ENCODE results near the gene SH3BP5. TPM values are rescaled to one million over a fixed set of nuclear protein-coding genes. Genes with fewer than 3 reads are reported as not detected.
A peak's percentile ranks its signal among the peaks of the same experiment; 100 is the strongest.

The SH3BP5 gene
- polyA plus RNA-seq, 1 of the 3 experiments (the other 2 are of a cell fraction), result 29.5 TPM

DNA sequence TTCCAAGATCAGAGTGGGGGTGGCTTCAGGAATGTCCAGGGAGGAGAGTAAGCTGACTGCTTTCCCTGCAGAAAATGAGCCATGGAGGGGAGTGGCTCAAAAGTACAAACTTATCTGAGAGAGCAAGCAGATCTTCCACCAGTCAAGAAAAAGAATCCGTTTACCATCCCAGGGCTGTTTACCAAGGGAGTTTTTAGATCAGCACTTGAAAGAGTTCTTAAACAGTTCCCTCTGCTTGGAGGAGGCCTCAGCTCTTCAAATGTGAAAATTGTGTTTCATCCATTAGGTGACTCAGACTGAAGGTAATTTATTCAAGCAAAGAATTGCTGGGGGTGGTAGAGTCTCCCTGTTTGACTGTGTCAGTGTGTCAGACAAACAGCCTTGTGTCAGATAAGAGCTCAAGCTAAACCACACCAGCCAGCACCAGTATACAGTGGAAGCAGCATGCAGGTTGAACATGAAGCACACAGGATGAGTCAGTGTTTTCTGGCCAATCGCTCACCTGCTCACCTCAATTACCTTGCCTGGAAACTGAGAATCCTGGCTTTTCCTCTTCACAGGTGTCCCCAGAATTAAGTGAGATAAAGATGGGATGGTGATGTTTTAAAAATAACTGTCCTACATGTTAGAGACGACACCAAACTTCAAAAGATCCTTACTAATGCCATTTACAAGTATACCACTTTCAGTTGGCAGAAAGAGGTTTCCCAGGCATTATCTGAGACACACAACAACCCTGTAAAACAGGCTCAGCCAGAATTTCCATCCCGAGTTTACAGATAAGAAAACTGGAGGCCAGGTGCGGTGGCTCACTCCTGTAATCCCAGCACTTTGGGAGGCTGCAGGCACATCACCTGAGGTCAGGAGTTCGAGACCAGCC, 21.7 kb downstream of the SH3BP5 start (continued):
- TF ChIP-seq, protein P1, sequence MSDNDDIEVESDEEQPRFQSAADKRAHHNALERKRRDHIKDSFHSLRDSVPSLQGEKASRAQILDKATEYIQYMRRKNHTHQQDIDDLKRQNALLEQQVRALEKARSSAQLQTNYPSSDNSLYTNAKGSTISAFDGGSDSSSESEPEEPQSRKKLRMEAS (IDR thresholded peaks at IDR 0.05; ENCODE audit: low read depth), result peak; percentile 62
- TF ChIP-seq RXRA (IDR thresholded peaks at IDR 0.05; ENCODE audit: borderline replicate concordance, low read depth) (no peak), RAD21 (IDR thresholded peaks at IDR 0.05; ENCODE audit: low read length) (no peak), TAF1 (IDR thresholded peaks at IDR 0.05; ENCODE audit: borderline replicate concordance, low read depth, low read length) (no peak), POLR2AphosphoS5 (IDR thresholded peaks at IDR 0.05; ENCODE audit: low read depth, low read length) (no peak), TCF12 (IDR thresholded peaks at IDR 0.05) (peak; percentile 59), ZBTB33 (IDR thresholded peaks at IDR 0.05; ENCODE audit: borderline replicate concordance, low read depth) (no peak)
- TF ChIP-seq, protein P2, sequence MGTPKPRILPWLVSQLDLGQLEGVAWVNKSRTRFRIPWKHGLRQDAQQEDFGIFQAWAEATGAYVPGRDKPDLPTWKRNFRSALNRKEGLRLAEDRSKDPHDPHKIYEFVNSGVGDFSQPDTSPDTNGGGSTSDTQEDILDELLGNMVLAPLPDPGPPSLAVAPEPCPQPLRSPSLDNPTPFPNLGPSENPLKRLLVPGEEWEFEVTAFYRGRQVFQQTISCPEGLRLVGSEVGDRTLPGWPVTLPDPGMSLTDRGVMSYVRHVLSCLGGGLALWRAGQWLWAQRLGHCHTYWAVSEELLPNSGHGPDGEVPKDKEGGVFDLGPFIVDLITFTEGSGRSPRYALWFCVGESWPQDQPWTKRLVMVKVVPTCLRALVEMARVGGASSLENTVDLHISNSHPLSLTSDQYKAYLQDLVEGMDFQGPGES (IDR thresholded peaks at IDR 0.05; ENCODE audit: low read depth, low read length), result no peak

DNA sequence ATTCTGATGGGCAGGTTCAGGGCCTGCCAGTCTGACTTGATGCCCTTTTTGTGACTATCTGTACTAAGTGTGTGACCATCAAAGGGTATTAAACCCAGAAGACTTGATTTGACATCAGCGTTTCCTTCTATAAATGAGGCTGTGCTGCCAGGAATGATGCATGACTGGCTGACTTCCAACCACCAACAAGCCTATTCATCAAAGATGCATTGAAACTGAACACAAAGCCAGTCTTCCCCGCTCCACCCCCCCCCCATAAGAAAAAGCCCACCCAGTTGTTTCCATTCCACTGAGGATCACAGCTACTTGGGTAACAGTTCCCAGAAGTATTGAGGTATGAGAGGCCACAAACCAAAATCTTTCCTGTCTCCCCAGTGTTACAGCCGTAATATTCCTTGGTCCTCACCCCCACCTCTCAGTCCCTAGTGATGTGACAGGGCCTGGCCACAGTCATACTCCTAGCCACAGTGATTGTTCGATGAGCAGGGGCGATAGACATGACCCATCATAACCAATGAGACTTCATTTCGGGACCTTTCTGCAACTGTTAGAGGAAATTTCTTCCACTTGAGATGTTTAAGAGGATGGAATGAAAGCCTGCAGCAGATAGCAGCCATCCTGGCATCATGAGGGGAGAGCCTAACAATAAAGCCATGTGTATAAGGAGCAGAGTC, 22.6 kb downstream of the SH3BP5 start:
- Histone ChIP-seq H3K9ac (peak overlapping the region; percentile 32; the same call in 1 of the 2 replicates), H3K79me2 (ENCODE audit: insufficient read depth) (no peaks in the 10 kb centered on the region; the same call in 1 of the 2 replicates), H3K36me3 (replicated peaks in 1 of 2; ENCODE audit: control insufficient read depth in 1 of 2, insufficient read depth in 2 of 2, low read length in 1 of 2) (no peaks in the 10 kb centered on the region), H4K20me1 (ENCODE audit: insufficient read depth) (no peaks in the 10 kb centered on the region), H3K9me3 (no peaks in the 10 kb centered on the region), H3K4me1 (ENCODE audit: control insufficient read depth in 1 of 2, insufficient read depth in 2 of 2, low read depth in 1 of 2, low read length in 1 of 2) (peaks cover 4 to 24% of the 10 kb centered on the region in 2 experiments; a peak in 3 of 4 replicates), H2AFZ (ENCODE audit: low read depth) (no peak overlapping the region), H3K4me2 (peak overlapping the region; percentile 35; the same call in 1 of the 2 replicates), H3K27me3 (ENCODE audit: insufficient read depth) (no peaks in the 10 kb centered on the region), H3K9me2 (no peaks in the 10 kb centered on the region), H3F3A (replicated peaks; ENCODE audit: insufficient read depth) (peaks cover 8% of the 10 kb centered on the region), H3K27ac (ENCODE audit: low read depth in 2 of 2, low read length in 1 of 2) (peak overlapping the region; percentile 40 to 68; a peak in 3 of 4 replicates), H3K4me3 (ENCODE audit: low read depth in 2 of 2, low read length in 1 of 2) (no peak overlapping the region)
- WGBS (ENCODE audit: low lambda C conversion rate), result 89% methylated on average over 6 of the region's 6 CpGs
- ChIA-PET CTCF (no interaction called here), POLR2A (no interaction called here)
- TF ChIP-seq PBX3 (IDR thresholded peaks at IDR 0.05) (peak; percentile 52), GABPA (IDR thresholded peaks at IDR 0.05; ENCODE audit: low read depth) (no peak)
- DNase-seq, result no peak
